A549 (cell line): ENCODE results near the gene ADAMTS2. TPM values are rescaled to one million over a fixed set of nuclear protein-coding genes. Genes with fewer than 3 reads are reported as not detected.

ENCODE experiments used
- ATAC-seq, 2 experiments: fragments of 200-7000 bp in 1 of 2; fragments of >200 bp in 1 of 2; cut with Nextera tagmentation in 1 of 2; cut with Tn5 transposase in 1 of 2; 3 replicates each; pipeline versions ENCODE4 v1.8.0 to v1.9.1; 2018 to 2020; ENCODE audit warnings: mild to moderate bottlenecking in 1 of 2, moderate library complexity in 1 of 2
- CTCF ChIA-PET: fragments of 300-600 bp; sonication (Branson Sonifier 250); formaldehyde crosslinking; extraction: SDS; loops from one replicate; lab custom pipeline; 2021; ENCODE audit warnings: antibody characterized with exemption, inconsistent platforms; lab: Yijun Ruan, JAX
- POLR2A ChIA-PET: fragments of 350-600 bp; formaldehyde crosslinking; extraction: SDS; loops from one replicate; lab custom pipeline; 2021; ENCODE audit warnings: antibody characterized with exemption, inconsistent platforms; lab: Yijun Ruan, JAX
- DNase-seq, 2 experiments: peaks; one replicate each; pipeline versions ENCODE4 v3.0.0 to v3.0.0-alpha.2; 2011 to 2016; ENCODE audit warnings: low read depth in 1 of 2, low spot score in 1 of 2
- FAIRE-seq: peaks from 2 replicates; lab custom pipeline; 2011; peaks lifted over from hg19 to GRCh38; lab: Jason Lieb, UNC
- H3K27ac ChIP-seq, 2 experiments: fragments of >200 bp; sonication (Bioruptor Twin); formaldehyde crosslinking; 3 replicates each; pipeline ENCODE4 v1.5.1; 2016 to 2017
- H3K4me1 ChIP-seq: fragments of >200 bp; sonication (Bioruptor Twin); formaldehyde crosslinking; 3 replicates; pipeline ENCODE4 v1.6.1; 2016
- H3K4me2 ChIP-seq: fragments of >200 bp; sonication (Bioruptor Twin); formaldehyde crosslinking; 3 replicates; pipeline ENCODE4 v1.6.1; 2016
- H3K4me3 ChIP-seq: fragments of >200 bp; sonication (Bioruptor Twin); formaldehyde crosslinking; 3 replicates; pipeline ENCODE4 v1.5.1; 2016
- H3K9me3 ChIP-seq: fragments of >200 bp; sonication (Bioruptor Twin); formaldehyde crosslinking; 3 replicates; pipeline ENCODE4 v1.6.1; 2016
- ATOH8 ChIP-seq: fragments of 250-450 bp; sonication (Bioruptor Pico); IDR thresholded peaks from 2 replicates; pipeline ENCODE4 v1.5.0; 2020; ENCODE audit warnings: low read depth, mild to moderate bottlenecking, moderate library complexity
- CBX8 ChIP-seq: fragments of 200-600 bp; sonication (generic); IDR thresholded peaks from 2 replicates; pipeline ENCODE4 v1.6.1; 2016
- CEBPB ChIP-seq, 2 experiments: fragments of >200 bp in 1 of 2; sonication (Bioruptor Twin) in 1 of 2; formaldehyde crosslinking in 1 of 2; IDR thresholded peaks; 2 replicates each; pipeline ENCODE4 v1.6.1; 2012 to 2016
- CHD4 ChIP-seq: fragments of 200-600 bp; sonication (generic); IDR thresholded peaks from 2 replicates; pipeline ENCODE4 v1.6.1; 2016; ENCODE audit warnings: antibody characterized with exemption, mild to moderate bottlenecking, borderline replicate concordance
- CTCF ChIP-seq: fragments of >200 bp; sonication (Bioruptor Twin); formaldehyde crosslinking; IDR thresholded peaks from 3 replicates; pipeline ENCODE4 v1.5.1; 2016
- E2F6 ChIP-seq: IDR thresholded peaks from 2 replicates; pipeline ENCODE4 v1.6.1; 2012; ENCODE audit warnings: low read depth, borderline replicate concordance
- EHMT2 ChIP-seq: fragments of 200-600 bp; sonication (generic); IDR thresholded peaks from 2 replicates; pipeline ENCODE4 v1.6.1; 2016; ENCODE audit warnings: antibody characterized with exemption, low read depth, mild to moderate bottlenecking, moderate library complexity
- HDAC2 ChIP-seq: fragments of 200-600 bp; sonication (generic); IDR thresholded peaks from 2 replicates; pipeline ENCODE4 v1.6.1; 2016
- HMGXB4 ChIP-seq: fragments of 250-450 bp; sonication (Bioruptor Pico); IDR thresholded peaks from 2 replicates; pipeline ENCODE4 v1.5.0; 2021; ENCODE audit warnings: mild to moderate bottlenecking, moderate library complexity, borderline replicate concordance
- MAX ChIP-seq: IDR thresholded peaks from 2 replicates; pipeline ENCODE4 v1.6.1; 2012
- NFE2L2 ChIP-seq: fragments of 150-350 bp; conservative IDR thresholded peaks from 2 replicates; pipeline ENCODE4 v1.6.1; 2014; ENCODE audit warnings: low read length
- NPAS2 ChIP-seq: fragments of 250-450 bp; sonication (Bioruptor Pico); IDR thresholded peaks from 2 replicates; pipeline ENCODE4 v1.8.0; 2022; ENCODE audit warnings: mild to moderate bottlenecking, moderate library complexity, borderline replicate concordance
- PBX3 ChIP-seq: IDR thresholded peaks from 2 replicates; pipeline ENCODE4 v1.6.1; 2012
- POLR2AphosphoS2 ChIP-seq: conservative IDR thresholded peaks from 2 replicates; pipeline ENCODE4 v1.6.1; 2012; ENCODE audit warnings: low read length, improper control_type of control experiment, inconsistent platforms
- RCOR1 ChIP-seq: fragments of 150-350 bp; IDR thresholded peaks from 2 replicates; pipeline ENCODE4 v1.6.1; 2014; ENCODE audit warnings: antibody characterized with exemption, low read length, low read depth
- SMC3 ChIP-seq: fragments of >200 bp; sonication (Bioruptor Twin); formaldehyde crosslinking; IDR thresholded peaks from 3 replicates; pipeline ENCODE4 v1.6.1; 2018; ENCODE audit warnings: inconsistent platforms
- SREBF2 ChIP-seq: fragments of 450-650 bp; IDR thresholded peaks from 2 replicates; pipeline ENCODE4 v1.6.1; 2014; ENCODE audit warnings: mild to moderate bottlenecking, moderate library complexity
- TFCP2L1 ChIP-seq: fragments of 250-450 bp; sonication (Bioruptor Pico); IDR thresholded peaks from 2 replicates; pipeline ENCODE4 v1.5.0; 2021; ENCODE audit warnings: mild to moderate bottlenecking
- USF2 ChIP-seq: fragments of 450-650 bp; IDR thresholded peaks from 2 replicates; pipeline ENCODE4 v1.6.1; 2014; ENCODE audit warnings: antibody characterized with exemption
- ZC3H11A ChIP-seq: fragments of 450-650 bp; IDR thresholded peaks from 2 replicates; pipeline ENCODE4 v1.6.1; 2014; ENCODE audit warnings: antibody characterized with exemption, mild to moderate bottlenecking
- ZFP36 ChIP-seq: fragments of 450-650 bp; IDR thresholded peaks from 2 replicates; pipeline ENCODE4 v1.6.1; 2014; ENCODE audit warnings: borderline replicate concordance; ENCODE audit not compliant: partially characterized antibody
- ZSCAN20 ChIP-seq: fragments of 250-450 bp; sonication (Bioruptor Pico); IDR thresholded peaks from 2 replicates; pipeline ENCODE4 v1.8.0; 2022; ENCODE audit warnings: mild to moderate bottlenecking, moderate library complexity
- WGBS: methylation state at CpG from one replicate; pipeline ENCODE4 v1.1.6; 2017; ENCODE audit errors: missing lambda C conversion rate; 5-methylcytosine and 5-hydroxymethylcytosine counted together
- polyA plus RNA-seq, 4 experiments: library from polyadenylated mRNA; depleted of rRNA in 3 of 4; stranded (reverse); fragments of >200 nt; fragmentation: RNase III in 1 of 4; extraction: RNeasy Plus Mini Kit Qiagen cat#74134 plus additional on column Dnase treatment in 1 of 4; gene quantifications; 2 replicates in 3 of 4; 3 replicates in 1 of 4; pipeline ENCODE4 v1.2.3, GENCODE V29; 2011 to 2017

Gene ADAMTS2
- polyA plus RNA-seq, 2 of the 4 experiments (the other 2 are of a cell fraction) = not detected

GRCh38 chr5:179242676-179243075 lies 102.6 kb downstream of the ADAMTS2 start (continued):
- TF ChIP-seq HMGXB4 (CRISPR knock-in tag) (no peak), EHMT2 (no peak)

GRCh38 chr5:179241764-179242370 lies 103.4 kb downstream of the ADAMTS2 start:
- CTCF ChIA-PET = no interaction called here
- no peak overlapping the region for H3K27ac ChIP-seq
- TF ChIP-seq ATOH8 (CRISPR knock-in tag) = no peak
- no peak for TF ChIP-seq CEBPB (IDR thresholded peaks at IDR 0.05)
- no peak for TF ChIP-seq CTCF
- TF ChIP-seq, all 56 proteins: peak for 0
- POLR2A ChIA-PET = no interaction called here
- FAIRE-seq (no peak), DNase-seq (no peak), ATAC-seq (no peak)
- 59% methylated on average over 11 of the region's 11 CpGs for WGBS
- peaks cover 31% of the 10 kb centered on the region; the same call in 2 of the 3 replicates for H3K9me3 ChIP-seq
- H3K4me2 ChIP-seq = no peak overlapping the region
- H3K4me1 ChIP-seq = no peaks in the 10 kb centered on the region
- H3K4me3 ChIP-seq = no peak overlapping the region

- H3K4me2 ChIP-seq = no peak overlapping the region
- WGBS = 34% methylated on average over 15 of the region's 15 CpGs
- CTCF ChIA-PET = no interaction called here
- DNase-seq (no peak), FAIRE-seq (no peak), ATAC-seq (no peak)
- POLR2A ChIA-PET = no interaction called here
- H3K9me3 ChIP-seq = peaks cover 31% of the 10 kb centered on the region; the same call in 2 of the 3 replicates
- H3K4me3 ChIP-seq = no peak overlapping the region
- H3K4me1 ChIP-seq = no peaks in the 10 kb centered on the region
- TF ChIP-seq PBX3 = no peak
- TF ChIP-seq E2F6 = no peak
- no peak for TF ChIP-seq MAX
- no peak for TF ChIP-seq CBX8
- TF ChIP-seq ZC3H11A = no peak
- H3K27ac ChIP-seq = no peak overlapping the region
Measured at GRCh38 chr5:179241175-179241574, 104.1 kb downstream of the ADAMTS2 start.

- ChIA-PET POLR2A (no interaction called here), CTCF (no interaction called here)
- Histone ChIP-seq H3K4me2 (no peak overlapping the region), H3K9me3 (peaks cover 35% of the 10 kb centered on the region; the same call in 2 of the 3 replicates), H3K4me1 (no peaks in the 10 kb centered on the region), H3K27ac (no peak overlapping the region), H3K4me3 (no peak overlapping the region)
- 56% methylated on average over 14 of the region's 14 CpGs for WGBS
- DNase-seq = no peak
- FAIRE-seq = no peak
- ATAC-seq = no peak
- TF ChIP-seq TFCP2L1 (CRISPR knock-in tag) (no peak), SREBF2 (no peak), ZFP36 (no peak), USF2 (no peak), ATOH8 (CRISPR knock-in tag) (no peak), E2F6 (no peak), ZSCAN20 (CRISPR knock-in tag) (no peak), RCOR1 (no peak), CHD4 (no peak), SMC3 (no peak), NPAS2 (CRISPR knock-in tag) (no peak), NFE2L2 (no peak), POLR2AphosphoS2 (no peak), HDAC2 (no peak)
Measured at GRCh38 chr5:179240561-179240960, 104.7 kb downstream of the ADAMTS2 start.
